Neuron (in vitro differentiated cells): ENCODE results near the gene PWWP2A.
"Not testable (repeated sequence)": the region's sequence is repeated elsewhere in the genome, so short reads cannot be mapped to it uniquely, and the experiment has no call there.

ENCODE experiments used
- H2AFZ ChIP-seq: one replicate; pipeline ENCODE4 v1.6.1; 2013; ENCODE audit warnings: low read depth, mild to moderate bottlenecking, inconsistent platforms, low read length, moderate library complexity
- H3K27me3 ChIP-seq: one replicate; pipeline ENCODE4 v1.6.1; 2013; ENCODE audit warnings: low read length; ENCODE audit not compliant: insufficient read depth
- H3K36me3 ChIP-seq: one replicate; pipeline ENCODE4 v1.6.1; 2013; ENCODE audit warnings: low read length; ENCODE audit not compliant: insufficient read depth
- H3K4me1 ChIP-seq: one replicate; pipeline ENCODE4 v1.6.1; 2013; ENCODE audit warnings: low read length; ENCODE audit not compliant: insufficient read depth
- H3K4me3 ChIP-seq: 2 replicates; pipeline ENCODE4 v1.5.1; 2013; ENCODE audit warnings: mild to moderate bottlenecking, low read length, moderate library complexity
- H3K9me3 ChIP-seq: one replicate; pipeline ENCODE4 v1.6.1; 2013; ENCODE audit warnings: low read length

The PWWP2A gene

GRCh38 chr5:160082614-160083500 is 36.4 kb downstream of the PWWP2A start:
- Histone ChIP-seq H3K4me1 (peaks cover 3% of the 10 kb centered on the region), H3K9me3 (no peaks in the 10 kb centered on the region), H2AFZ (no peak overlapping the region), H3K4me3 (no peak overlapping the region), H3K27me3 (no peaks in the 10 kb centered on the region), H3K36me3 (peaks cover 13% of the 10 kb centered on the region)

GRCh38 chr5:160081495-160081894 is 37.8 kb downstream of the PWWP2A start:
- no peak overlapping the region for H2AFZ ChIP-seq
- peaks cover 18% of the 10 kb centered on the region for H3K36me3 ChIP-seq
- H3K4me1 ChIP-seq, result no peaks in the 10 kb centered on the region
- no peaks in the 10 kb centered on the region for H3K9me3 ChIP-seq
- H3K27me3 ChIP-seq, result no peaks in the 10 kb centered on the region
- no peak overlapping the region for H3K4me3 ChIP-seq

- Histone ChIP-seq H3K4me1 (no peaks in the 10 kb centered on the region), H3K9me3 (no peaks in the 10 kb centered on the region), H3K36me3 (peaks cover 20% of the 10 kb centered on the region), H3K4me3 (no peak overlapping the region), H3K27me3 (no peaks in the 10 kb centered on the region), H2AFZ (no peak overlapping the region)
These were observed 39.5 kb downstream of the PWWP2A start for GRCh38 chr5:160079753-160080152.

GRCh38 chr5:160076997-160077396 is 42.3 kb downstream of the PWWP2A start:
- Histone ChIP-seq H3K4me1 (no peaks in the 10 kb centered on the region), H3K36me3 (peaks cover 18% of the 10 kb centered on the region), H3K4me3 (no peak overlapping the region), H3K27me3 (no peaks in the 10 kb centered on the region), H3K9me3 (no peaks in the 10 kb centered on the region), H2AFZ (no peak overlapping the region)

- peaks cover 21% of the 10 kb centered on the region for H3K36me3 ChIP-seq
- H3K9me3 ChIP-seq, result no peaks in the 10 kb centered on the region
- no peak overlapping the region for H2AFZ ChIP-seq
- no peaks in the 10 kb centered on the region for H3K27me3 ChIP-seq
- no peak overlapping the region for H3K4me3 ChIP-seq
- no peaks in the 10 kb centered on the region for H3K4me1 ChIP-seq
These were observed 44.2 kb downstream of the PWWP2A start for GRCh38 chr5:160075073-160075472.

GRCh38 chr5:160071916-160072315 is 47.3 kb downstream of the PWWP2A start:
- Histone ChIP-seq H3K4me1 (no peaks in the 10 kb centered on the region), H3K9me3 (no peaks in the 10 kb centered on the region), H3K4me3 (no peak overlapping the region), H3K36me3 (peaks cover 10% of the 10 kb centered on the region), H3K27me3 (no peaks in the 10 kb centered on the region), H2AFZ (no peak overlapping the region)

- Histone ChIP-seq H3K27me3 (no peaks in the 10 kb centered on the region), H3K36me3 (peaks cover 10% of the 10 kb centered on the region), H3K4me1 (no peaks in the 10 kb centered on the region), H2AFZ (no peak overlapping the region), H3K9me3 (no peaks in the 10 kb centered on the region), H3K4me3 (no peak overlapping the region)
These were observed 47.7 kb downstream of the PWWP2A start for GRCh38 chr5:160071516-160071915.

- peaks cover 21% of the 10 kb centered on the region for H3K36me3 ChIP-seq
- H3K4me1 ChIP-seq, H3K4me3 ChIP-seq, H3K9me3 ChIP-seq, H2AFZ ChIP-seq, H3K27me3 ChIP-seq: not testable (repeated sequence)
These were observed 50.1 kb downstream of the PWWP2A start for GRCh38 chr5:160069120-160069519.

GRCh38 chr5:160064995-160065614 is 54.1 kb downstream of the PWWP2A start:
- Histone ChIP-seq H3K4me3 (no peak overlapping the region), H3K4me1 (no peaks in the 10 kb centered on the region), H2AFZ (no peak overlapping the region), H3K27me3 (no peaks in the 10 kb centered on the region), H3K9me3 (no peaks in the 10 kb centered on the region), H3K36me3 (peaks cover 35% of the 10 kb centered on the region)

- Histone ChIP-seq H2AFZ (no peak overlapping the region), H3K36me3 (peaks cover 42% of the 10 kb centered on the region)
These were observed 54.8 kb downstream of the PWWP2A start for GRCh38 chr5:160064417-160064810.

GRCh38 chr5:160061770-160062169 is 57.5 kb downstream of the PWWP2A start:
- Histone ChIP-seq H2AFZ (no peak overlapping the region), H3K9me3 (peaks cover 3% of the 10 kb centered on the region), H3K4me1 (no peaks in the 10 kb centered on the region), H3K27me3 (no peaks in the 10 kb centered on the region), H3K4me3 (no peak overlapping the region), H3K36me3 (peaks cover 55% of the 10 kb centered on the region)

More at GRCh38 chr5:160064417-160064810, 54.8 kb downstream of the PWWP2A start:
- no peaks in the 10 kb centered on the region for H3K27me3 ChIP-seq
- H3K4me3 ChIP-seq, result no peak overlapping the region
- no peaks in the 10 kb centered on the region for H3K9me3 ChIP-seq
- H3K4me1 ChIP-seq, result no peaks in the 10 kb centered on the region

- no peak overlapping the region for H2AFZ ChIP-seq
- no peaks in the 10 kb centered on the region for H3K27me3 ChIP-seq
- no peak overlapping the region for H3K4me3 ChIP-seq
- H3K9me3 ChIP-seq, result peaks cover 5% of the 10 kb centered on the region
- peaks cover 62% of the 10 kb centered on the region for H3K36me3 ChIP-seq
- H3K4me1 ChIP-seq, result no peaks in the 10 kb centered on the region
These were observed 59.2 kb downstream of the PWWP2A start for GRCh38 chr5:160060001-160060400.

- H3K4me3 ChIP-seq, result no peak overlapping the region
- no peak overlapping the region for H2AFZ ChIP-seq
- no peaks in the 10 kb centered on the region for H3K27me3 ChIP-seq
- H3K36me3 ChIP-seq, result peaks cover 81% of the 10 kb centered on the region
- peaks cover 5% of the 10 kb centered on the region for H3K9me3 ChIP-seq
- H3K4me1 ChIP-seq, result no peaks in the 10 kb centered on the region
These were observed 62.0 kb downstream of the PWWP2A start for GRCh38 chr5:160057256-160057655.
